Heart left ventricle (tissue), 13 donors: ENCODE results near the gene GBP1.

Experiments used
- POLR2A ChIP-seq, 2 donors: fragments of 450-650 bp; IDR thresholded peaks; one replicate each; pipeline ENCODE4 v1.6.1; 2017; ENCODE audit warnings: antibody characterized with exemption in 2 of 2, mild to moderate bottlenecking in 2 of 2, moderate library complexity in 2 of 2
- TF ChIP-seq, protein P1 (sequence below), 12 donors: fragments of 200-600 bp; sonication (generic) in 4 of 12; IDR thresholded peaks; one replicate each; pipeline versions ENCODE4 v1.5.0 to v1.8.0; 2018 to 2022; ENCODE audit warnings: antibody characterized with exemption in 12 of 12, mild to moderate bottlenecking in 5 of 12
- donor health status: ischemic (EF 13 %, LVEDD 7.1; RV severe dilation, severe dysfunction).
- donor health status: DM: no; HTN: yes; CAD: no.
- donor health status: DM: no; HTN: no; CAD: no.
- donor health status: ischemic (EF 25% LVEDD 6.9; RV normal size, moderate dysfunction).
- donor health status: ischemic (EF 25% LVEDD 5.7; RV mildly dilated, moderate dysfunction).
- donor health status: ischemic (EF 35%, LVEDD 5.7; RV mildly dilated, moderate dysfunction).
- donor health status: nonischemic (EF 11% LVEDD 7.7; RV severe dilation, severe dysfunction).
- donor health status: DM: yes; HTN: yes; CAD: no.
- donor health status: PGD.
- donor health status: ischemic (EF 29% LVEDD 5.4; RV normal size, mild dysfunction).
- donor health status: nonischemic (EF 23%, LVEDD 6.1; RV moderate dilation, normal function).

DNA sequence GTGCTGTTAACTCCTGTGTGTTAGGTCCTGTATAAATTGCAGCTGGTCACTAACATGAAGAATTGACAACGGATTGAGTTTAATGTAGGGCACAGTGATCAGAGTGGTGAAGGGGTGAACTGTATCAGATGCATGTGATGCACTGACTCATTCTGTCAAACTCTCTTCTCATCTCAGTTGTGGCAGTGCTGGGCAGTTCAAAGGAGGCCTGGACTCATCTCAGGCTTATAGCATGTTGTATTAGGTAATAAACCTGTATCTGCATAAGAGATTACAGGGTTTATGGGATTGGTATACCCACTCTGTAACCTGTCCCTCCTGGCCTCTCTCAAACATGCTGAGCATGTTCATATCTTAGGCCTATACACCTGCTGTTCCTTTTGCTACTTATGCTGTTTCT, 29.9 kb downstream of the GBP1 start:
- TF ChIP-seq POLR2A (IDR thresholded peaks at IDR 0.05) = no peak
- TF ChIP-seq, protein P1, sequence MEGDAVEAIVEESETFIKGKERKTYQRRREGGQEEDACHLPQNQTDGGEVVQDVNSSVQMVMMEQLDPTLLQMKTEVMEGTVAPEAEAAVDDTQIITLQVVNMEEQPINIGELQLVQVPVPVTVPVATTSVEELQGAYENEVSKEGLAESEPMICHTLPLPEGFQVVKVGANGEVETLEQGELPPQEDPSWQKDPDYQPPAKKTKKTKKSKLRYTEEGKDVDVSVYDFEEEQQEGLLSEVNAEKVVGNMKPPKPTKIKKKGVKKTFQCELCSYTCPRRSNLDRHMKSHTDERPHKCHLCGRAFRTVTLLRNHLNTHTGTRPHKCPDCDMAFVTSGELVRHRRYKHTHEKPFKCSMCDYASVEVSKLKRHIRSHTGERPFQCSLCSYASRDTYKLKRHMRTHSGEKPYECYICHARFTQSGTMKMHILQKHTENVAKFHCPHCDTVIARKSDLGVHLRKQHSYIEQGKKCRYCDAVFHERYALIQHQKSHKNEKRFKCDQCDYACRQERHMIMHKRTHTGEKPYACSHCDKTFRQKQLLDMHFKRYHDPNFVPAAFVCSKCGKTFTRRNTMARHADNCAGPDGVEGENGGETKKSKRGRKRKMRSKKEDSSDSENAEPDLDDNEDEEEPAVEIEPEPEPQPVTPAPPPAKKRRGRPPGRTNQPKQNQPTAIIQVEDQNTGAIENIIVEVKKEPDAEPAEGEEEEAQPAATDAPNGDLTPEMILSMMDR (IDR thresholded peaks at IDR 0.05) = no peak
